K562 (cell line): ENCODE results near the gene TNIK. TPM values are rescaled to one million over a fixed set of nuclear protein-coding genes. Genes with fewer than 3 reads are reported as not detected.

Source experiments
- ATAC-seq: fragments of 200-7000 bp; cut with Tn5 transposase; 3 replicates; pipeline ENCODE4 v1.9.1; 2020; ENCODE audit warnings: moderate library complexity
- BruUV-seq: library from RNA; stranded (reverse); fragments of 400-500 nt; replicated peaks from 2 replicates; lab custom pipeline; 2021; lab: Mats Ljungman, UMichigan
- CTCF ChIA-PET: fragments of 300-600 bp; formaldehyde crosslinking; extraction: SDS; loops from one replicate; lab custom pipeline; 2021; ENCODE audit warnings: low intra/inter-chr PET ratio; lab: Yijun Ruan, JAX
- POLR2A ChIA-PET: fragments of 300-600, 350-650 bp; sonication (Branson Sonifier 250); formaldehyde crosslinking; extraction: SDS; loops from one replicate; lab custom pipeline; 2021; ENCODE audit warnings: antibody characterized with exemption, inconsistent platforms; lab: Yijun Ruan, JAX
- DNase-seq, 4 experiments: peaks; one replicate each; pipeline versions ENCODE4 v3.0.0 to v3.0.0-alpha.2; 2011 to 2018; ENCODE audit warnings: low spot score in 3 of 4, mixed read lengths in 3 of 4; ENCODE audit errors: extremely low read depth in 1 of 4
- FAIRE-seq: peaks from 2 replicates; lab custom pipeline; 2011; peaks lifted over from hg19 to GRCh38; lab: Jason Lieb, UNC
- H2AFZ ChIP-seq: 2 replicates; pipeline ENCODE4 v1.6.0; 2011; ENCODE audit warnings: low read depth, low read length, control low read depth, inconsistent platforms
- H3K27ac ChIP-seq: fragments of 200-600 bp; 3 replicates; pipeline ENCODE4 v1.8.0; 2011; ENCODE audit warnings: low read depth, mild to moderate bottlenecking, control low read depth, inconsistent platforms, low read length, moderate library complexity, mixed read lengths; ENCODE audit errors: extremely low read depth
- H3K27me3 ChIP-seq, 2 experiments: fragments of 300-600 bp in 1 of 2; 2 replicates in 1 of 2; 3 replicates in 1 of 2; pipeline versions ENCODE4 v1.6.0 to v1.8.0; 2011; ENCODE audit warnings: inconsistent platforms in 2 of 2, low read length in 2 of 2, mild to moderate bottlenecking in 1 of 2, mixed read lengths in 1 of 2, moderate library complexity in 1 of 2; ENCODE audit not compliant: control insufficient read depth in 2 of 2, insufficient read depth in 2 of 2
- H3K36me3 ChIP-seq: fragments of 300-600 bp; 3 replicates; pipeline ENCODE4 v1.8.0; 2011; ENCODE audit warnings: mild to moderate bottlenecking, low read length, inconsistent platforms; ENCODE audit not compliant: control insufficient read depth, insufficient read depth
- H3K4me1 ChIP-seq, 2 experiments: fragments of 200-600 bp in 1 of 2; replicated peaks in 1 of 2; 2 replicates in 1 of 2; 3 replicates in 1 of 2; pipeline versions ENCODE4 v1.5.1 to v1.8.0; 2011; ENCODE audit warnings: inconsistent platforms in 2 of 2, low read length in 2 of 2, mild to moderate bottlenecking in 1 of 2, mixed read lengths in 1 of 2, moderate library complexity in 1 of 2; ENCODE audit not compliant: control insufficient read depth in 2 of 2, insufficient read depth in 2 of 2
- H3K4me2 ChIP-seq: 2 replicates; pipeline ENCODE4 v1.6.1; 2011; ENCODE audit warnings: low read length, control low read depth, inconsistent platforms, mixed read lengths; ENCODE audit not compliant: insufficient read depth
- H3K4me3 ChIP-seq: fragments of 200-600 bp; sonication (generic), shearing (Covaris generic); 2 replicates; pipeline ENCODE4 v1.5.1; 2016; ENCODE audit warnings: control low read depth, inconsistent platforms
- H3K79me2 ChIP-seq: fragments of 200-600 bp; 3 replicates; pipeline ENCODE4 v1.8.0; 2011; ENCODE audit warnings: low read length, inconsistent platforms; ENCODE audit not compliant: control insufficient read depth, insufficient read depth
- H3K9ac ChIP-seq, 2 experiments: 2 replicates each; pipeline versions ENCODE4 v1.6.0 to v1.6.1; 2011; ENCODE audit warnings: low read depth in 2 of 2, low read length in 2 of 2, control low read depth in 1 of 2, inconsistent platforms in 1 of 2, mild to moderate bottlenecking in 1 of 2, mixed read lengths in 1 of 2; ENCODE audit not compliant: insufficient read depth in 1 of 2
- H3K9me1 ChIP-seq: one replicate; pipeline ENCODE4 v1.6.0; 2011; ENCODE audit warnings: inconsistent platforms, mild to moderate bottlenecking, low read length, moderate library complexity; ENCODE audit not compliant: control insufficient read depth, insufficient read depth
- H3K9me3 ChIP-seq: replicated peaks from 2 replicates; pipeline ENCODE4 v1.5.1; 2011; ENCODE audit warnings: low read depth, low read length, inconsistent platforms; ENCODE audit not compliant: control insufficient read depth, insufficient read depth
- H4K20me1 ChIP-seq: replicated peaks from 2 replicates; pipeline ENCODE4 v1.6.1; 2011; ENCODE audit warnings: low read length, inconsistent platforms, mixed read lengths; ENCODE audit not compliant: control insufficient read depth, insufficient read depth
- ATF2 ChIP-seq: sonication (generic); formaldehyde crosslinking; IDR thresholded peaks from 2 replicates; pipeline ENCODE4 v1.8.1; 2022; ENCODE audit warnings: missing genetic modification reagents
- CBX3 ChIP-seq, 2 experiments: IDR thresholded peaks; 1 replicate in 1 of 2; 2 replicates in 1 of 2; pipeline ENCODE4 v1.6.1; 2012; ENCODE audit warnings: inconsistent platforms in 2 of 2, low read length in 2 of 2, borderline replicate concordance in 1 of 2, control low read depth in 1 of 2
- NFXL1 ChIP-seq: fragments of 450-650 bp; formaldehyde crosslinking; IDR thresholded peaks from 2 replicates; pipeline ENCODE4 v1.4.0; 2021; ENCODE audit warnings: mild to moderate bottlenecking
- NRF1 ChIP-seq, 2 experiments: fragments of 450-650 bp; IDR thresholded peaks in 1 of 2; conservative IDR thresholded peaks in 1 of 2; 2 replicates each; pipeline ENCODE4 v1.6.1; 2014; ENCODE audit warnings: mild to moderate bottlenecking in 2 of 2
- WGBS: fragments of 100-300 bp; shearing (Covaris generic); methylation state at CpG from one replicate; pipeline ENCODE4 v1.1.6; 2016; ENCODE audit warnings: low coverage, mixed read lengths; ENCODE audit not compliant: insufficient coverage; ENCODE audit errors: missing lambda C conversion rate; 5-methylcytosine and 5-hydroxymethylcytosine counted together
- in situ Hi-C: fragments of 300-500 bp; cut with MboI; formaldehyde crosslinking; loops from 4 replicates; pipeline ENCODE4 v1.15.0; 2018; ENCODE audit warnings: inconsistent platforms, mixed read lengths
- intact Hi-C: fragments of 100-400 bp; cut with micrococcal nuclease; formaldehyde crosslinking; loops from 2 replicates; pipeline ENCODE4 v1.14.2; 2022
- polyA plus RNA-seq, 8 experiments: library from polyadenylated mRNA; depleted of rRNA in 4 of 8; stranded (reverse) in 5 of 8; unstranded in 3 of 8; fragments of >200 nt; fragmentation: Nextera tagmentation in 2 of 8; fragmentation: Illumina TruSeq in 1 of 8; extraction: Ambion mirVana in 2 of 8; extraction: Trizol in 1 of 8; gene quantifications; 2 replicates each; pipeline versions ENCODE4 v1.2.1 to v1.2.3, GENCODE V29; 2011 to 2014; ENCODE audit warnings: inconsistent platforms in 1 of 8, missing spikeins in 1 of 8
- total RNA-seq, 7 experiments: library from RNA; depleted of rRNA in 6 of 7; stranded (reverse); fragments of >200 nt in 6 of 7; fragmentation: Illumina TruSeq in 2 of 7; extraction: Trizol in 2 of 7; gene quantifications; 2 replicates each; pipeline versions ENCODE4 v1.2.1 to v1.2.3, GENCODE V29; 2011 to 2021; ENCODE audit warnings: low replicate concordance in 1 of 7

The TNIK gene
- total and polyA plus RNA-seq, 9 of the 15 experiments (the other 6 are each of a cell fraction or from before 2014, with no cell fraction given), result 6.6 to 39.0 (median 24.7) TPM

DNA sequence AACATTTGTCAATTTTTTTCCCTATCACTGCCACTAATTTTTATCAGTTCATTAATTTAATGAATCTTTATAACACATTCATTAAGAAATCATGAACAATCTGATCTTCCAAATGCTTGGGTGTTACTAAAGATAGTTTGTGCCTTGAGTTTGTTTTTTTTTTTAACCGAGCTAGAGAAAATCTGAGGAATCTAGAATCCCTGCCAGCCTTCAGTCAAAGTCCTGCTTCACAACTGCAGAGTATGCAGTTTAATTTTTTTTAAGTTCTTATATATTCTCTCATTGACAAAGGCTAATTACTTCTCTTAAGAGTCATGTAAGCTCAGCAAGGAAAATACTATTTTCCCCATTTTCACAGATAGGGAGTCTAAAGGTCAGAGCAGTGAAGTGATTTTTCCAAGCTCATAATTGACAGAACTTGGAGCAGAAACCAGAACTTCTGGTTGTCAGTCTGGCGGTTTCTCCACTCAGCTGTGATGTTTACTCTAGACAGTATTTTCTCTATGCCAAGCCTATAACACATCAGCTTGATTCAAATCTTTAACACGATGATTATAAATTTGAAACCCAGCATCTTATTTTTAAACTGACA lies 55.7 kb downstream of the TNIK start:
- CTCF ChIA-PET, result no interaction called here
- peaks cover 3% of the 10 kb centered on the region for H3K9me1 ChIP-seq
- no peak overlapping the region for H3K27ac ChIP-seq
- POLR2A ChIA-PET, result interaction anchor here (0.8 to 1.5 kb wide), 2 partner anchors 10 to 24 kb away, joined by 4 read pairs; no protein-coding TSS in a partner anchor
- H3K79me2 ChIP-seq, result peaks cover 53% of the 10 kb centered on the region
- BruUV-seq, result no TSS peak
- no peak overlapping the region for H3K9ac ChIP-seq
- ATAC-seq (no peak), FAIRE-seq (no peak), DNase-seq (no peak)
- no peak overlapping the region for H3K4me2 ChIP-seq
- in situ Hi-C loops (no loop called here), intact Hi-C loops (no loop called here)
- H2AFZ ChIP-seq, result no peak overlapping the region
- H3K36me3 ChIP-seq, result no peaks in the 10 kb centered on the region
- peaks cover 0 to 7% of the 10 kb centered on the region in 2 experiments; a peak in 3 of 5 replicates for H3K4me1 ChIP-seq
- H3K27me3 ChIP-seq, result no peaks in the 10 kb centered on the region
- no peak overlapping the region for H3K4me3 ChIP-seq
- H4K20me1 ChIP-seq, result peaks cover 28% of the 10 kb centered on the region
- H3K9me3 ChIP-seq, result no peaks in the 10 kb centered on the region
- WGBS, result 55% methylated on average over 3 of the region's 3 CpGs
- no peak for TF ChIP-seq NRF1 (conservative IDR thresholded peaks at IDR 0.05 in 1 of 2, IDR thresholded peaks at IDR 0.05 in 1 of 2)

DNA sequence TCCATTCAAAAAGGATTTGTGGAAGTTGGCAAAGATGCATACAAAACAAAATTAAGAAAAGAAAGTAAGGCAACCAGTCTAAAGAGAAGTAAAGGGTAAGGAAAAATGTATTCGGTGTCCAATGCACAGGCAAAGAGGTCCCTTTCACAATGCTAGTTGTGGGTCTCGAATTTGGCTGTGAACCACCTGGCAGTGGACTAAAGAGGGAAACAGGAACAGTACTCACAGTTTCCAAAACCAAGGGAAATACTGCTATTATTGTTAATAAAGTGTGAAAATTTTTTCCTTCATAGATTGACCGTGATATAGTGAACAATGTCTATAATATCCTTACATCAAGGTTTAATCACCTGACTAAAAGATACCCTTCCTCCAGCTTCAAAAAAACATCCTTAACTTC lies 57.9 kb downstream of the TNIK start:
- Histone ChIP-seq H3K9me1 (peaks cover 3% of the 10 kb centered on the region), H3K79me2 (peaks cover 57% of the 10 kb centered on the region), H4K20me1 (peaks cover 16% of the 10 kb centered on the region), H3K27me3 (no peaks in the 10 kb centered on the region), H3K36me3 (no peaks in the 10 kb centered on the region), H3K4me1 (no peaks in the 10 kb centered on the region; a peak in 1 of 5 replicates), H3K9ac (no peak overlapping the region), H3K4me3 (no peak overlapping the region), H3K9me3 (no peaks in the 10 kb centered on the region), H3K27ac (no peak overlapping the region), H3K4me2 (no peak overlapping the region), H2AFZ (no peak overlapping the region)
- intact Hi-C loops (no loop called here), in situ Hi-C loops (no loop called here)
- ChIA-PET POLR2A (interaction anchor here (1.0 to 2.0 kb wide), 4 partner anchors 14 to 219 kb away, joined by 3 to 7 read pairs (median 3); no protein-coding TSS in a partner anchor), CTCF (no interaction called here)
- no peak for DNase-seq
- no peak for ATAC-seq
- whole genome bisulfite sequencing, result 72% methylated on average over 3 of the region's 3 CpGs
- BruUV-seq, result no TSS peak
- FAIRE-seq, result no peak
- TF ChIP-seq NFXL1 (CRISPR knock-in tag) (no peak), CBX3 (IDR thresholded peaks at IDR 0.05; ENCODE audit: borderline replicate concordance in 1 of 2, low read length in 2 of 2) (no peak), ATF2 (CRISPR knock-in tag) (no peak)
